HTERT RPE-1 (cell line): Measurements from ENCODE around the gene KANTR.
"Not testable (repeated sequence)": the region's sequence is repeated elsewhere in the genome, so short reads cannot be mapped to it uniquely, and the experiment has no call there.

Source experiments
- in situ Hi-C: fragments of 300-500 bp; cut with MboI; formaldehyde crosslinking; loops from 4 replicates; pipeline ENCODE4 v1.14.3; 2020; ENCODE audit warnings: low sequenced_read_pairs

KANTR gene

DNA sequence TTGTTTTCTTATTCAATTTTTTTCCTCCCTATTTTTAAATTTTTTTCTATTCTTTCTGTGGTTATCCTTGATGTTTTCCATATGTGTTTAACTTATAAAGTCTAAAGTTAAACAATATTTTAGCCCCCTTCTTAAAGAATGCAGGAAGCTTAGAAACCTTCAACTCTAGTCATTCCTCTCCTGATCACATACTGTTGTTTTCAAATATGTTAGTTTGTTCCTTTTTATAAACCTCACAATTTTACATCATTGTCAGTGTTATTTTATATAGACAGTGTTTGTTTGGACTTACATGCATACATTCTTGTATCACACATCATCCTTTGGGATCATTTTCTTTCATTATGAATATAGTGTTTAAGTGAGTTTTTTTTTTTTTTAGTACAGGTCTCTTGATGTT is 31.6 kb downstream of the KANTR start:
- in situ Hi-C loops: no loop called here

DNA sequence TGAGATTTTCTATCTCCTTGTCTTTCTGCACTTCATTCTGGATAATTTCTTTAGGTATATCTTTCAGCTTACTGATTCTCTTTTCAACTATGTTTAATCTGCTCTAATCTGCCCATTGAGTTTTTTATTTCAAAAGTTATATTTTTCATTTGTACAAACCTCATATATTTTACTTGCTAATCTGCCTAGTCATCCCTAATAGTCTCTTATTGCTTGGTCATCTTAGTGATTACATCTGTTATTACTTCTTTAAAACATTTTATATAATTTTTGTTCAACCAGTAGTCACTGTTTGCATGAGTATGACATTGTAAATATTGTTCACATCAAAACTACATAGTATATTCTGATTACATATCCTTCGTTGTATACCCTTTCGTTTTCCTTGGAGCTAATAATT is 32.4 kb downstream of the KANTR start:
- in situ Hi-C loops: no loop called here

DNA sequence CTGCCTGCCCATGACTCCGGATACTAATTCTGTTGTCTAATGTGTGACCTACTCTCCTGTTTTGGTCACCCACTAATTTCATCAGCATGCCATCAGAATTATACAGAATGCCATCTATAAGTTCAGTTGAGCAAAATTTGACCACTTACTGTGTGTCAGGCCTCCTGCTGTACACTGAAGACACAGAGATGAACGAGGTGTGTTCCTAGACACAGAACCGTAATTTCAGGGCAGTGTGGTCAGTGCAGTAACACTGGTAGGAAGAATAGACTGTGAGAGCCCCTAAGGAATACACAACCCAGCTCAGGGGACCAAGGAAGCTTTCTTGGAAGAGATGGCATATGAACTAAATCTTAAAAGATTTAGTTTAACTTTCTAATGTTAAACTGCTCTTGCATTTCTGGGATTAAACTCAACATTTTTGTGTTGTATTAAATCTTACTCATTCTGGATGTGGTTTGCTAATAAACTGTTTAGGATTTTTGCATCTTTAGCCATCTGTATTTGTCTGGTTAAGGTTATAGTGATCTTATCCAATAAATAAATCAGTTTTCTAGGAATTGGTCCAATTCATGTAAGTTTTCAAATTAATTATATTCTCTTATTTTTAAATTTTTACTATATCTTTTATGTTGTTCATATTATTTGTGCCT is 34.3 kb downstream of the KANTR start:
- in situ Hi-C loops: no loop called here

DNA sequence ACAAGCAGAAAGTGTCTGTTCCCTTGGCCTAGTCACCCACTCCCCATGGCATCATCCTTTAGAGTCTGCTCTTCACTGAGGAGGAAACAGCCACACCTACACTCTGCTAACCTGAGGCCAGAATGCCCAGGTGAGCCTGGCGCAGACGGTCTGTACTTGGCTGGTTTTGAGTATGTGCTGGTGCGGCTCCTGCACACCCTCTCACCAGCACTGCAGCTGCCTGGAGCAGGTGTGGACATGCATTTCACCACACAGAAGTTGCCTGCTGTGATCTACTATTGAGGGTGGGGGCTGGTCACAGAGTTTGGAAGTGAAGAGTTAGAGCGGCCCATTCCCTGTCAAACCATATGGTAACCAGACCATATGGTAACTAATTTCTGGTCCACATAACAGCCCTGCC is 39.5 kb downstream of the KANTR start:
- in situ Hi-C loops: no loop called here

DNA sequence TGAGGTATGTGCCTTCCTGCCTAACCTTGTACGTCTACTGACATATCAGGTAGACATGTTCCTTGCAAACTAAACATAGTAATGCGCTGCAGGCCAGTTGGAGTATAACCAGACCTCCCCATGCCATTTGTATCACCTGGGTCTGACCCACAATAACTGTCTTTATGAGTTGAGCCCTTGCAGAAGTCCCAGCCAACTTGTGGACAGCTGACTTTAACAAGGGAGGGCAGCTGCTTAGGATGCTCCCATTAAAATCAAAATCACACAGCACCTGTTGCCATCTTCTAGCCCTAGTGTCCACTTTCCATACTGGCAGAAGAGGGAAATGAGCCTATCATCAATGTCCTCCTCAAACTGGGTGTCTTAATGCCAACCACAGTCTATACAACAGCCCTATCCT is 41.6 kb downstream of the KANTR start:
- in situ Hi-C loops: no loop called here

DNA sequence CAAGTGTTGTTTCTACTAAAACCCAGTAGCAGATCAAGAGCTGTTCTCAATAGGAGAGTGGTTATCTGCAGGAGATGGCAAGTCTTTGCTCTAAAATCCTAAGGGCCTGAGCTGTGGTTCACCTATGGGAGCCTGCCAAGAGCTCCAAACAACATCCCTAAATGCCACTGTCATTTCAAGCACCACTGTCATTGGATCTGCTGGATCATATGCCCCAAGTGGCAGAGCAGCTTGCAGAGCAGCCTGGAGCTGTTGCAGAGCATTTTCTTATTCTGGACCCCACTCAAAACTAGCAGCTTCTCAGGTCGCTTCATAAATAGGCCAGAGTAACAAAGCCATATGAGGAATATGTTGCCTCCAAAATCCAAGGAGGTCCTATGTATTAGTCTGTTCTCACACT is 59.6 kb downstream of the KANTR start:
- in situ Hi-C loops: no loop called here

DNA sequence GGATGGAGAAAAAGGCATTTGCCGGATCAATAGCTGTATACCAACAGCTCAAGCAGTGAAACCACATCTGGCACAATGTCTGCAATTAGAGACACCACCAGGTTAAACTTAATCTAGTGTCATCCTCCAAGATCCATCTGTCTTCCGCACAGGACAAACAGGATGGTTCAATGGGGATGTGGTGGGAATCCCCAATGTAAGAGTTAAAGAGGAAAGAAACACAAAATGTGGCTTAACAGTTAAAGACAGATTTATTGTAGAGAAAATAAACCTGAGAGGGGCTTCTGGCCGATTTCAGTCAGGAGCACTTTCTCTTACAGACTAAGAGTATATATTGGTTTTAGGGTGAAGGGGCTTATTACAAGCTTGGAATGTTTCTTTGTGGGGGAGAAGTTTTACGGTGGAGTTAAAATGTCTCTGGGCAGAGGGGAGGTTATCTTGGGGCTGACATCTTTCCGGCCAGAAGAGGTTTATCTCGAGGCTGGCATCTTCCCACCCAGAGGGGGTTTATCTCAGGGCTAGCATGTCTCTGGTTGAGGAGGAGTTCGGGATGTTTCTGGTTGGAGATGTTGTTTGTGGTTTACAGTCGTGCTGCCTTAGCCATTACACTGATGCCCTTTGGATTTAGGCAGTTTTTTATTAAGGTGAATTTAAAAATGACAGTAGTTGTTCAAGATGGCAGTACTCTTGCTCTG is 61.7 kb downstream of the KANTR start:
- in situ Hi-C loops: no loop called here

DNA sequence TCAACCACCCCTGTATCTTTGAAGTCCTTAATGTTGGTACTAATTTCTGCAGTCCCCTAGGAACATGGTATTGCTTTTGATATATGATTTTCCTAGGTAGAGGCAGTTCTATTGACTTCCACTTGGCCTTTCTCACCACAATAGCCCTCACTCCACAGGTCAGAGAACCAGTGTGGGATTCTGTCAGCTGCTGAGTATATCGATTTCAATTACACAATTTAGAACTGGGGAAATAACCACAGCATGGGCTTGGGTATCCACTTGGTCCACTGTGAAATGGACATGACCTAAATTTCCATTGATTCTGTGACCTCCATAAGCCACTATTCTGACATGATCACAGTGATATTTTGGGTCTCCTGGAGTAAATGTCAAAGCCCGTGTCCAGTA is 62.3 kb downstream of the KANTR start:
- in situ Hi-C loops: no loop called here

DNA sequence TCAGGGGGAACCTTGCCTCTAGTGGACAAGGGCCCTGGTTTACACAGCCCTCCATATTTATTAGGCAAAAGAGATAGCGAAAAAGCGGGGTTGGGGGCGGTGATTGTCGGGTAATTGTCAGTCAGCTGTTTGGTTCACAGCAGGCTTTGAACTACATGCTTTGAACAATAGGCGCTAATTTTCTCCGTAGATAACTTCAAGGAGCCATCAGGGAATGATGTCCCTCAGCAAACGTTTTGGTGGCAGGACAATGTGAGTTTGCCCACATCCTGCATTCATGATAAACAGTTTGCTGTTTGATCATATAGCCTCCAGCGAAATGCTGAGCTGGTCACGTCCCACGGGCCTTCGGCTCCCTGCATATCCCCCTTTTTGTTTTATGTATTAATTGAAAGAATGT is 65.2 kb downstream of the KANTR start:
- in situ Hi-C loops: no loop called here

DNA sequence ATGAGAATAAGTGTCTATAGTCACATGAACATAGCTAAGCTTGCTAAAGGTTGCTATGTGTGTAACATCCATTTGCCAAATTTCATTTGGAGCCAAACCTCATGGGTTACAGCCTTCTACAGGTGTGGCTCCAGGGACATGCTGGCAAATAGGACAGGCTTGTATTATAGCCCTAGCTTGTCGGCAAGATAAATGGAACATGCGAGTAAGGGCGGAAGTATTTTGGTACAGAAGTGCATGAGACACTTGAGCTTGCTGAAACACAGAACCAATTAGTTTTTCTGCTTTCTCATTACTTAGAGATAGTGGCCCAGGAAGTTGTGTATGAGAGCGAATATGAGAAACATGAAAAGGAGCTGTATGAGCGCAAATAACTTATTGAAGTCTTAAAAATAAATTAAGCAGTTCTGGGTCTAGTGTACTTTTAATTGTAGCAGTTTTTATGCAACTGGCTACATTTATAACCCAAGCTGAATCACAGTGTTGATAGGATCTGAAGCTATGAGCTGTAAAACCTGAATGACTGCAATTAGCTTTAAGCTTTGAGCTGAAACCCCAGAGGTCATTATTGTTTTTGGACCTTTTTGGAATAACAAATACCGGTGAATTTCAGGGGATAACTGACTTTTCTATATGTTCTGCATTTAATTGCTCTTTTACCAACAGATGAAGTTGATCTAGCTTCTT is 66.5 kb downstream of the KANTR start:
- in situ Hi-C loops: no loop called here

DNA sequence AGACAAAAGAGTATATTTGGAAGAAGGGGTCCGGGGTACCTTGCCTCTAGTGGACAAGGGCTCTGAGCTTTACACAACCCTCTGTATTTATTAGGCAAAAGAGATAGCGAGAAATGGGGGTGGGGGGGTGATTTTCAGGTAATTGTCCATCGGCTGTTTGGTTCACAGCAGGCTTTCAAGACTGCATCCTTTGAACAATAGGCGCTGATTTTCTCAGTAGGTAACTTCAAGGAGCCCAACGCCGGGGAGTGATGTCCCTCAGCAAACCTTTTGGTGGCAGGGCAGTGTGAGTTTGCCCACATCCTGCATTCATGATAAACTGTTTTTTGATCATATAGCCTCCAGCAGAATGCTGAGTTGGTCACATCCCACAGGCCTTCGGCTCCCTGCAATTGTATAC is 69.5 kb downstream of the KANTR start:
- in situ Hi-C loops: no loop called here

DNA sequence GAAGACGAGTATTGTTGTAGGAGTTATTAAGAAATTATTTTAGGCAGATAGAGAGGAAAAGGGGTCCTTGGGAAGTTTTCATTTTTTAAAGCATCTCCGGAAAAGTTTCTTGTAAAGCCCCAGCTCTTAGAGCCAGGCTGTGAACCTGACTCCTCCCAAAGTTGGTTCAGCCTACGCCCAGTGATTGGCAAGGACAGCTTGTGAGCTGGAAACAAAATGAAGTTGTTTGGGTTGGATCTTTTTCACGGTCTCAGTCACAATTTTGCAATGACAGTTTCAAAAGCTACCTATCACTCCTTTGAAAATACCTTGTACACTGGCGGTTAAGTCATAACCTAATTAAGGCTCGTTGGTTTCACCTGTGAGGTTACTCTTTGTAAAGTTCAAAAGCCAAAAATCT is 70.6 kb downstream of the KANTR start:
- in situ Hi-C loops: not testable (repeated sequence)

DNA sequence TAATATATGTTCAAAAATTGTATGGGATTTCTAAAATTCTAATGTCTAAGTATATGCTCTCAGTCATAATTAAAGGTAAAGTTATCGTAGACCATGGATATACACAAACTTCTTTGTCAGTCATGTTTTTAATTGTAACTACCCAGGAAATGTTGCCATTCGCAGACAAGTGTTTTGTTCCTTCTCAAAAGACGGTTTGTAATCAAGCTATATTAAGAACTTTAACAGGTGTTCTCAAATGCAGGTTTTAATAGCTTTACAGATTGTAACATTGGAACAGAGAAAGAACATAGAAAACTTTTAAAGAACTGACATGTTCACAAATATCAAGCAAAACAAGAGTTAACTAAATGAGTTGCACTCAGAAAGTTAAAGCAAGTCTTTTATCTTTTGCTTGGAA is 72.2 kb downstream of the KANTR start:
- in situ Hi-C loops: no loop called here

DNA sequence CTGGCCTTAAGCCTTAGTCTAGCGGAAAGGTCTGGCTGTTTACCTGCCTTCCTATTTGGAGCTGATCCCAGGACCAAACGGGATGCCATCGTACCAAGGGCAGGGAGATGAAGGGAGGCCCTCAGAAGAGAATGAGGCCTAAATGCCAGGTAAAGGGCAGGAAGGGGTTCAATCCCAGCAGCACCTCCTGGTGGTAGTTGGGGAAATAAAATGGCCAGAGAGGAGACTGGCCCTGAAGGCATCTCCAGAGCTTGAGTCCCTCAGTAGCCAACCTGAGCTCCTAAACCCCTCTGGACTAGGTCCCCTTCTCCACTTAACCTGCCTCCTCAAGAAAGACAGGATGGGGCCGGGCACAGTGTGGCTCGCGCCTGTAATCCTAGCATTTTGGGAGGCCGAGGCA is 77.4 kb downstream of the KANTR start:
- in situ Hi-C loops: no loop called here
